Activated CD4-positive, alpha-beta T cell treated with anti-CD3 and anti-CD28 coated beads for 36 hours (primary cell): Measurements from ENCODE around the gene LBX1. TPM values are rescaled to one million over a fixed set of nuclear protein-coding genes. Genes with fewer than 3 reads are reported as not detected.
A peak's percentile ranks its signal among the peaks of the same experiment; 100 is the strongest.

Source experiments
- ATAC-seq: fragments of 200-7000 bp; cut with Tn5 transposase; one replicate; pipeline ENCODE4 v1.10.0; 2021; ENCODE audit warnings: mild to moderate bottlenecking, moderate library complexity
- CTCF ChIA-PET: fragments of 350-600 bp; sonication (Branson Sonifier 250); formaldehyde crosslinking; loops from one replicate; lab custom pipeline; 2021; ENCODE audit warnings: antibody characterized with exemption; lab: Charles Lee
- POLR2A ChIA-PET: fragments of 350-600 bp; sonication (Branson Sonifier 250); formaldehyde crosslinking; loops from one replicate; lab custom pipeline; 2021; ENCODE audit warnings: antibody characterized with exemption, inconsistent platforms; lab: Charles Lee
- DNase-seq: peaks from one replicate; pipeline ENCODE4 v3.0.0-alpha.2; 2020
- H3K27ac Mint-ChIP-seq: one replicate; pipeline ENCODE4 v1.8.0; 2021; ENCODE audit warnings: mixed read lengths
- H3K27me3 Mint-ChIP-seq: one replicate; pipeline ENCODE4 v1.8.0; 2021; ENCODE audit warnings: mixed read lengths
- H3K36me3 Mint-ChIP-seq: one replicate; pipeline ENCODE4 v1.8.0; 2021; ENCODE audit warnings: low read depth, mixed read lengths
- H3K4me1 Mint-ChIP-seq: one replicate; pipeline ENCODE4 v1.8.0; 2021; ENCODE audit warnings: mixed read lengths
- H3K4me3 Mint-ChIP-seq: one replicate; pipeline ENCODE4 v1.8.0; 2021; ENCODE audit warnings: mild to moderate bottlenecking, moderate library complexity, mixed read lengths
- H3K9me3 Mint-ChIP-seq: one replicate; pipeline ENCODE4 v1.8.0; 2021; ENCODE audit warnings: low read depth, mixed read lengths
- intact Hi-C, 2 experiments: fragments of 100-400 bp; cut with DNase I in 1 of 2; cut with micrococcal nuclease in 1 of 2; formaldehyde crosslinking; loops; one replicate each; pipeline versions ENCODE4 v1.14.2 to v1.15.1; 2022 to 2024; cut with DNase I, micrococcal nuclease
- total RNA-seq, 2 experiments: library from RNA; stranded (reverse); gene quantifications; one replicate each; pipeline ENCODE4 v1.2.3, GENCODE V29; 2021

Gene LBX1
- total RNA-seq, 2 experiments from 2014 or later, result not detected

- H3K4me3 Mint-ChIP-seq, result no peak overlapping the region
- intact Hi-C loops, result loop anchor here in 1 of 2 experiments (10.0 kb wide), 1 partner anchor 1699 kb away; the partner anchor contains the start of gene NKX2-3
- ChIA-PET CTCF (interaction anchor here (0.9 to 1.7 kb wide), 5 partner anchors 10 to 336 kb away, joined by 3 to 4 read pairs (median 3); no protein-coding TSS in a partner anchor), POLR2A (no interaction called here)
- peaks cover 27% of the 10 kb centered on the region for H3K4me1 Mint-ChIP-seq
- DNase-seq (no peak), ATAC-seq (no peak)
- peaks cover 70% of the 10 kb centered on the region for H3K27me3 Mint-ChIP-seq
- no peaks in the 10 kb centered on the region for H3K9me3 Mint-ChIP-seq
- H3K27ac Mint-ChIP-seq, result no peak overlapping the region
- no peaks in the 10 kb centered on the region for H3K36me3 Mint-ChIP-seq
Observed at GRCh38 chr10:101233443-101233842, 4.2 kb upstream of the LBX1 start.

GRCh38 chr10:101231912-101232689, 2.8 kb upstream of the LBX1 start:
- POLR2A ChIA-PET, result no interaction called here
- no peak overlapping the region for H3K27ac Mint-ChIP-seq
- DNase-seq (no peak), ATAC-seq (no peak)
- H3K36me3 Mint-ChIP-seq, result no peaks in the 10 kb centered on the region
- intact Hi-C loops, result loop anchor here in 1 of 2 experiments (10.0 kb wide), 1 partner anchor 1697 kb away; the partner anchor contains the start of gene NKX2-3
- peaks cover 68% of the 10 kb centered on the region for H3K27me3 Mint-ChIP-seq
- no peak overlapping the region for H3K4me3 Mint-ChIP-seq
- H3K9me3 Mint-ChIP-seq, result no peaks in the 10 kb centered on the region
- CTCF ChIA-PET, result interaction anchor here (0.8 kb wide), 1 partner anchor 212 kb away, joined by 3 read pairs; no protein-coding TSS in a partner anchor
- H3K4me1 Mint-ChIP-seq, result peaks cover 25% of the 10 kb centered on the region

GRCh38 chr10:101231092-101231491, 1.8 kb upstream of the LBX1 start:
- H3K36me3 Mint-ChIP-seq, result no peaks in the 10 kb centered on the region
- ATAC-seq, result no peak
- CTCF ChIA-PET, result no interaction called here
- peaks cover 71% of the 10 kb centered on the region for H3K27me3 Mint-ChIP-seq
- H3K4me3 Mint-ChIP-seq, result no peak overlapping the region
- POLR2A ChIA-PET, result no interaction called here
- no peak for DNase-seq
- intact Hi-C loops, result loop anchor here in 1 of 2 experiments (10.0 kb wide), 1 partner anchor 1696 kb away; the partner anchor contains the start of gene NKX2-3
- H3K4me1 Mint-ChIP-seq, result peaks cover 23% of the 10 kb centered on the region
- H3K27ac Mint-ChIP-seq, result no peak overlapping the region
- no peaks in the 10 kb centered on the region for H3K9me3 Mint-ChIP-seq

- Mint-ChIP-seq H3K27ac (no peak overlapping the region), H3K4me3 (no peak overlapping the region)
Observed at GRCh38 chr10:101230183-101230917, 1.1 kb upstream of the LBX1 start.

GRCh38 chr10:101228966-101229265, 347 bp downstream of the LBX1 start:
- DNase-seq, result no peak
- intact Hi-C loops, result loop anchor here (5.0 to 10.0 kb wide), 3 partner anchors 404 to 572 kb away; no protein-coding TSS in a partner anchor
- CTCF ChIA-PET, result interaction anchor here (0.7 to 3.5 kb wide), 3 partner anchors 11 to 189 kb away, joined by 4 to 27 read pairs (median 5); no protein-coding TSS in a partner anchor
- H3K4me1 Mint-ChIP-seq, result peaks cover 33% of the 10 kb centered on the region
- ATAC-seq, result no peak
- H3K27me3 Mint-ChIP-seq, result peaks cover 70% of the 10 kb centered on the region
- no peaks in the 10 kb centered on the region for H3K9me3 Mint-ChIP-seq
- H3K36me3 Mint-ChIP-seq, result no peaks in the 10 kb centered on the region
- POLR2A ChIA-PET, result no interaction called here
- H3K4me3 Mint-ChIP-seq, result no peak overlapping the region
- no peak overlapping the region for H3K27ac Mint-ChIP-seq

More at GRCh38 chr10:101230183-101230917, 1.1 kb upstream of the LBX1 start:
- ChIA-PET CTCF (interaction anchor here (0.7 to 1.5 kb wide), 4 partner anchors 9 to 340 kb away, joined by 3 to 5 read pairs (median 4); no protein-coding TSS in a partner anchor), POLR2A (no interaction called here)
- intact Hi-C loops, result loop anchor here in 1 of 2 experiments (10.0 kb wide), 1 partner anchor 1696 kb away; the partner anchor contains the start of gene NKX2-3
- Mint-ChIP-seq H3K4me1 (peaks cover 25% of the 10 kb centered on the region), H3K27me3 (peaks cover 71% of the 10 kb centered on the region), H3K9me3 (no peaks in the 10 kb centered on the region), H3K36me3 (no peaks in the 10 kb centered on the region)
- DNase-seq (no peak), ATAC-seq (no peak)

GRCh38 chr10:101228153-101228965, 904 bp downstream of the LBX1 start:
- Mint-ChIP-seq H3K27ac (no peak overlapping the region), H3K4me1 (peaks cover 35% of the 10 kb centered on the region), H3K36me3 (no peaks in the 10 kb centered on the region), H3K9me3 (no peaks in the 10 kb centered on the region), H3K4me3 (no peak overlapping the region), H3K27me3 (peaks cover 70% of the 10 kb centered on the region)
- ATAC-seq, result no peak
- CTCF ChIA-PET, result interaction anchor here (0.5 to 3.5 kb wide), 5 partner anchors 13 to 729 kb away, joined by 3 to 27 read pairs (median 4); no protein-coding TSS in a partner anchor
- POLR2A ChIA-PET, result interaction anchor here (0.9 kb wide), 1 partner anchor 239 kb away, joined by 3 read pairs; no protein-coding TSS in a partner anchor
- intact Hi-C loops, result loop anchor here (5.0 to 10.0 kb wide), 3 partner anchors 404 to 571 kb away; no protein-coding TSS in a partner anchor
- DNase-seq, result no peak

GRCh38 chr10:101227429-101228152, 1.7 kb downstream of the LBX1 start:
- CTCF ChIA-PET, result interaction anchor here (0.6 to 3.5 kb wide), 9 partner anchors 12 to 253 kb away, joined by 3 to 27 read pairs (median 4); no protein-coding TSS in a partner anchor
- intact Hi-C loops, result loop anchor here (1.0 to 10.0 kb wide), 5 partner anchors 9 to 570 kb away; no protein-coding TSS in a partner anchor
- Mint-ChIP-seq H3K9me3 (no peaks in the 10 kb centered on the region), H3K36me3 (no peaks in the 10 kb centered on the region), H3K27me3 (peaks cover 71% of the 10 kb centered on the region), H3K27ac (no peak overlapping the region), H3K4me3 (peak overlapping the region; percentile 18), H3K4me1 (peaks cover 38% of the 10 kb centered on the region)
- POLR2A ChIA-PET, result interaction anchor here (0.9 kb wide), 1 partner anchor 239 kb away, joined by 3 read pairs; no protein-coding TSS in a partner anchor
- peak; percentile 53 for DNase-seq
- ATAC-seq, result no peak

GRCh38 chr10:101226491-101227428, 2.5 kb downstream of the LBX1 start:
- Mint-ChIP-seq H3K4me3 (peak overlapping the region; percentile 47), H3K36me3 (no peaks in the 10 kb centered on the region), H3K4me1 (peaks cover 41% of the 10 kb centered on the region), H3K27ac (no peak overlapping the region), H3K27me3 (peaks cover 70% of the 10 kb centered on the region), H3K9me3 (no peaks in the 10 kb centered on the region)
- DNase-seq (no peak), ATAC-seq (no peak)
- POLR2A ChIA-PET, result no interaction called here
- CTCF ChIA-PET, result interaction anchor here (0.6 to 3.5 kb wide), 7 partner anchors 12 to 253 kb away, joined by 3 to 27 read pairs (median 4); no protein-coding TSS in a partner anchor
- intact Hi-C loops, result loop anchor here (1.0 to 10.0 kb wide), 5 partner anchors 8 to 569 kb away; no protein-coding TSS in a partner anchor

- DNase-seq, result no peak
- H3K36me3 Mint-ChIP-seq, result no peaks in the 10 kb centered on the region
- H3K4me1 Mint-ChIP-seq, result peaks cover 41% of the 10 kb centered on the region
- ChIA-PET CTCF (interaction anchor here (1.3 to 3.5 kb wide), 4 partner anchors 11 to 241 kb away, joined by 4 to 27 read pairs (median 6); no protein-coding TSS in a partner anchor), POLR2A (no interaction called here)
- H3K27ac Mint-ChIP-seq, result no peak overlapping the region
- H3K27me3 Mint-ChIP-seq, result peaks cover 70% of the 10 kb centered on the region
- intact Hi-C loops, result loop anchor here (2.0 to 10.0 kb wide), 4 partner anchors 91 to 569 kb away; no protein-coding TSS in a partner anchor
- no peaks in the 10 kb centered on the region for H3K9me3 Mint-ChIP-seq
- peak overlapping the region; percentile 47 for H3K4me3 Mint-ChIP-seq
- ATAC-seq, result no peak
Observed at GRCh38 chr10:101225846-101226421, 3.3 kb downstream of the LBX1 start.
